HepG2 (cell line): ENCODE results near the gene MED22. TPM values are rescaled to one million over a fixed set of nuclear protein-coding genes. Genes with fewer than 3 reads are reported as not detected.

Source experiments
- ATAC-seq: fragments of 200-7000 bp; cut with Tn5 transposase; 3 replicates; pipeline ENCODE4 v1.9.1; 2020; ENCODE audit warnings: mild to moderate bottlenecking, moderate library complexity
- BruUV-seq: library from RNA; stranded (reverse); fragments of 400-500 nt; replicated peaks from 2 replicates; lab custom pipeline; 2021; lab: Mats Ljungman, UMichigan
- CTCF ChIA-PET: fragments of 300-600 bp; formaldehyde crosslinking; extraction: SDS; loops from one replicate; lab custom pipeline; 2021; ENCODE audit warnings: low total read pairs, inconsistent platforms, low intra/inter-chr PET ratio; lab: Yijun Ruan, JAX
- POLR2A ChIA-PET: fragments of 350-600 bp; sonication (Branson Sonifier 250); formaldehyde crosslinking; loops from one replicate; lab custom pipeline; 2020; ENCODE audit warnings: antibody characterized with exemption, inconsistent platforms; lab: Yijun Ruan, JAX
- DNase-seq: peaks from one replicate; pipeline ENCODE4 v3.0.0-alpha.2; 2015; ENCODE audit warnings: low spot score
- FAIRE-seq: peaks from 3 replicates; lab custom pipeline; 2011; peaks lifted over from hg19 to GRCh38; lab: Jason Lieb, UNC
- H2AFZ ChIP-seq: one replicate; pipeline ENCODE4 v1.6.1; 2011; ENCODE audit warnings: low read length, inconsistent platforms
- H3K27ac ChIP-seq: fragments of 300-600 bp; 3 replicates; pipeline ENCODE4 v1.8.0; 2011; ENCODE audit warnings: mixed run types, mild to moderate bottlenecking, mixed read lengths, low read length, inconsistent platforms; ENCODE audit not compliant: insufficient read depth; ENCODE audit errors: extremely low read length
- H3K27me3 ChIP-seq, 2 experiments: fragments of 200-600 bp in 1 of 2; 2 replicates in 1 of 2; 3 replicates in 1 of 2; pipeline versions ENCODE4 v1.6.0 to v1.8.0; 2011; ENCODE audit warnings: low read length in 2 of 2, mild to moderate bottlenecking in 2 of 2, moderate library complexity in 2 of 2, inconsistent platforms in 1 of 2; ENCODE audit not compliant: insufficient read depth in 2 of 2, control insufficient read depth in 1 of 2
- H3K36me3 ChIP-seq, 2 experiments: fragments of 200-600 bp in 1 of 2; replicated peaks in 1 of 2; 2 replicates in 1 of 2; 3 replicates in 1 of 2; pipeline versions ENCODE4 v1.5.1 to v1.8.0; 2011; ENCODE audit warnings: low read length in 2 of 2, inconsistent platforms in 1 of 2; ENCODE audit not compliant: insufficient read depth in 2 of 2, control insufficient read depth in 1 of 2
- H3K4me1 ChIP-seq: 2 replicates; pipeline ENCODE4 v1.5.1; 2012; ENCODE audit warnings: low read length, inconsistent platforms; ENCODE audit not compliant: insufficient read depth
- H3K4me2 ChIP-seq: 2 replicates; pipeline ENCODE4 v1.6.0; 2011; ENCODE audit warnings: low read depth, low read length, inconsistent platforms
- H3K4me3 ChIP-seq, 3 experiments: fragments of 200-600 bp in 1 of 3; sonication (generic), shearing (Covaris generic) in 1 of 3; replicated peaks in 1 of 3; 2 replicates each; pipeline ENCODE4 v1.5.1; 2011 to 2016; ENCODE audit warnings: low read length in 3 of 3, inconsistent platforms in 2 of 3, low read depth in 2 of 3, mild to moderate bottlenecking in 2 of 3, control low read depth in 1 of 3, mixed read lengths in 1 of 3; ENCODE audit not compliant: insufficient read depth in 1 of 3
- H3K79me2 ChIP-seq: one replicate; pipeline ENCODE4 v1.6.1; 2011; ENCODE audit warnings: low read length, inconsistent platforms; ENCODE audit not compliant: insufficient read depth
- H3K9ac ChIP-seq: 2 replicates; pipeline ENCODE4 v1.6.0; 2011; ENCODE audit warnings: mild to moderate bottlenecking, low read depth, low read length, inconsistent platforms; ENCODE audit not compliant: insufficient read depth
- H3K9me3 ChIP-seq: 2 replicates; pipeline ENCODE4 v1.5.1; 2012; ENCODE audit warnings: mild to moderate bottlenecking, low read length
- H4K20me1 ChIP-seq: 2 replicates; pipeline ENCODE4 v1.6.0; 2011; ENCODE audit warnings: inconsistent platforms, mild to moderate bottlenecking, low read length, moderate library complexity; ENCODE audit not compliant: insufficient read depth
- ARID4A ChIP-seq: sonication (generic); formaldehyde crosslinking; IDR thresholded peaks from 2 replicates; pipeline ENCODE4 v1.5.0; 2020; ENCODE audit warnings: mild to moderate bottlenecking, missing genetic modification reagents, borderline replicate concordance
- CREB1 ChIP-seq, 2 experiments: fragments of 450-650 bp in 1 of 2; IDR thresholded peaks; 2 replicates each; pipeline ENCODE4 v1.6.1; 2016 to 2017; ENCODE audit warnings: control low read depth in 1 of 2, mild to moderate bottlenecking in 1 of 2, missing compliant biosample characterization in 1 of 2, missing genetic modification characterization in 1 of 2
- DRAP1 ChIP-seq: IDR thresholded peaks from 2 replicates; pipeline ENCODE4 v1.6.1; 2016; ENCODE audit warnings: missing genetic modification reagents, missing compliant biosample characterization
- FOXK2 ChIP-seq: fragments of 450-650 bp; IDR thresholded peaks from 2 replicates; pipeline ENCODE4 v1.6.1; 2016
- LBX2 ChIP-seq: sonication (generic); formaldehyde crosslinking; IDR thresholded peaks from 2 replicates; pipeline ENCODE4 v1.5.0; 2020; ENCODE audit warnings: missing genetic modification reagents, mild to moderate bottlenecking, borderline replicate concordance
- NBN ChIP-seq: fragments of 450-650 bp; conservative IDR thresholded peaks from 2 replicates; pipeline ENCODE4 v1.6.1; 2017
- NFRKB ChIP-seq: fragments of 450-650 bp; IDR thresholded peaks from 2 replicates; pipeline ENCODE4 v1.6.1; 2017
- NR0B2 ChIP-seq: sonication (generic); formaldehyde crosslinking; IDR thresholded peaks from 2 replicates; pipeline ENCODE4 v1.4.0; 2020; ENCODE audit warnings: mild to moderate bottlenecking, missing genetic modification reagents
- POLR2A ChIP-seq, 2 experiments: IDR thresholded peaks; 2 replicates each; pipeline ENCODE4 v1.6.1; 2011; ENCODE audit warnings: low read depth in 2 of 2, low read length in 2 of 2, mild to moderate bottlenecking in 1 of 2, moderate library complexity in 1 of 2; ENCODE audit not compliant: insufficient read depth in 1 of 2
- RBFOX2 ChIP-seq: fragments of 200-400 bp; formaldehyde crosslinking; IDR thresholded peaks from 2 replicates; pipeline ENCODE4 v1.6.1; 2017; ENCODE audit warnings: low read depth, mild to moderate bottlenecking, low read length
- RFXANK ChIP-seq: IDR thresholded peaks from 2 replicates; pipeline ENCODE4 v1.6.1; 2016
- UBTF ChIP-seq: sonication (generic); formaldehyde crosslinking; IDR thresholded peaks from 2 replicates; pipeline ENCODE4 v1.4.0; 2020; ENCODE audit warnings: mild to moderate bottlenecking, missing genetic modification reagents
- ZNF614 ChIP-seq: IDR thresholded peaks from 2 replicates; pipeline ENCODE4 v1.6.1; 2018; ENCODE audit warnings: missing biosample characterization, missing genetic modification reagents, inconsistent platforms, borderline replicate concordance
- ZNF660 ChIP-seq: sonication (generic); formaldehyde crosslinking; IDR thresholded peaks from 2 replicates; pipeline ENCODE4 v1.5.1; 2020; ENCODE audit warnings: mild to moderate bottlenecking, low read depth, missing genetic modification reagents, borderline replicate concordance
- WGBS: methylation state at CpG from one replicate; pipeline ENCODE4 v1.1.6; 2017; ENCODE audit warnings: low lambda C conversion rate; 5-methylcytosine and 5-hydroxymethylcytosine counted together
- in situ Hi-C: cut with HindIII; loops from 2 replicates; pipeline ENCODE4 v1.10.0; 2017; ENCODE audit warnings: low pct_unique_long_range_greater_than_20kb; ENCODE audit not compliant: extremely low pct_ligation_motif_present
- intact Hi-C: fragments of 100-400 bp; cut with micrococcal nuclease; formaldehyde crosslinking; loops from one replicate; pipeline ENCODE4 v1.10.0; 2022; ENCODE audit not compliant: unreplicated experiment
- polyA plus RNA-seq, 8 experiments: library from polyadenylated mRNA; depleted of rRNA in 3 of 8; stranded (reverse) in 7 of 8; unstranded in 1 of 8; fragments of >200 nt; fragmentation: Illumina TruSeq in 4 of 8; extraction: Trizol in 4 of 8; gene quantifications; 2 replicates each; pipeline versions ENCODE4 v1.2.1 to v1.2.3, GENCODE V29; 2011 to 2016; ENCODE audit warnings: low read depth in 4 of 8, missing spikeins in 1 of 8, mixed read lengths in 1 of 8; ENCODE audit not compliant: insufficient read depth in 1 of 8
- total RNA-seq, 5 experiments: library from RNA; depleted of rRNA; stranded (reverse); fragments of >200 nt; fragmentation: Illumina TruSeq; extraction: Trizol; gene quantifications; 2 replicates each; pipeline ENCODE4 v1.2.3, GENCODE V29; 2016; ENCODE audit warnings: low read depth in 1 of 5

The MED22 gene
- total and polyA plus RNA-seq, 2 of the 13 experiments (the other 11 are each of a cell fraction or from before 2014, with no cell fraction given), result 15.8 to 22.1 TPM

- intact Hi-C loops, result no loop called here
- ChIA-PET CTCF (no interaction called here), POLR2A (no interaction called here)
- Histone ChIP-seq H3K27me3 (no peaks in the 10 kb centered on the region), H3K4me1 (peaks cover 52% of the 10 kb centered on the region), H4K20me1 (peaks cover 92% of the 10 kb centered on the region), H3K79me2 (peaks cover 84% of the 10 kb centered on the region), H3K9ac (no peak overlapping the region), H3K4me2 (no peak overlapping the region), H2AFZ (no peak overlapping the region), H3K36me3 (peaks cover 24 to 97% of the 10 kb centered on the region in 2 experiments), H3K27ac (no peak overlapping the region), H3K9me3 (no peaks in the 10 kb centered on the region), H3K4me3 (no peak overlapping the region)
- BruUV-seq, result no TSS peak
- no peak for ATAC-seq
- WGBS, result 89% methylated on average over 13 of the region's 18 CpGs
- no peak for DNase-seq
- no peak for FAIRE-seq
- in situ Hi-C loops, result no loop called here
- TF ChIP-seq DRAP1 (CRISPR knock-in tag) (no peak), LBX2 (CRISPR knock-in tag) (no peak), UBTF (no peak), ARID4A (CRISPR knock-in tag) (0 out of 2 replicates have a peak, but pooled peaks have one; percentile 26), RFXANK (CRISPR knock-in tag) (no peak), POLR2A (IDR thresholded peaks at IDR 0.05; ENCODE audit: insufficient read depth in 1 of 2, low read depth in 2 of 2, low read length in 2 of 2) (0 out of 4 replicates have a peak, but pooled peaks of 1 of the 2 experiments have one; percentile 13), FOXK2 (no peak), NR0B2 (CRISPR knock-in tag) (no peak), ZNF660 (no peak), NBN (no peak), RBFOX2 (0 out of 2 replicates have a peak, but pooled peaks have one; percentile 28), CREB1 (IDR thresholded peaks at IDR 0.05) (no peak), CREB1 (CRISPR knock-in tag; IDR thresholded peaks at IDR 0.05) (no peak), ZNF614 (CRISPR knock-in tag) (no peak), NFRKB (no peak)
Measured at GRCh38 chr9:133368249-133368881, 20.4 kb upstream of the MED22 start.
